SU-DHL-6 (cell line): ENCODE results near the gene ENDOV.

Experiments
- H2AFZ ChIP-seq: fragments of 200-600 bp; sonication (generic); 2 replicates; pipeline ENCODE4 v1.6.1; 2014; ENCODE audit warnings: low read depth, mild to moderate bottlenecking, moderate library complexity, mixed read lengths, antibody characterized with exemption, low read length; ENCODE audit not compliant: severe bottlenecking
- H3F3A ChIP-seq: fragments of 200-600 bp; shearing (Covaris generic); 2 replicates; pipeline ENCODE4 v1.6.0; 2016; ENCODE audit warnings: antibody characterized with exemption, mild to moderate bottlenecking; ENCODE audit not compliant: insufficient read depth
- H3K27ac ChIP-seq: fragments of 200-600 bp; sonication (generic); 2 replicates; pipeline ENCODE4 v1.5.1; 2016; ENCODE audit warnings: low read depth, mild to moderate bottlenecking, low read length, moderate library complexity, mixed read lengths
- H3K27me3 ChIP-seq: fragments of 200-600 bp; sonication (generic), shearing (Covaris generic); 2 replicates; pipeline ENCODE4 v1.6.0; 2014; ENCODE audit warnings: mild to moderate bottlenecking, low read length
- H3K36me3 ChIP-seq: fragments of 200-600 bp; sonication (generic); 2 replicates; pipeline ENCODE4 v1.6.1; 2014; ENCODE audit warnings: mild to moderate bottlenecking, low read length, mixed read lengths
- H3K4me2 ChIP-seq: fragments of 300-600, 200-600 bp; shearing (Covaris generic), sonication (generic); 2 replicates; pipeline ENCODE4 v1.6.0; 2014; ENCODE audit warnings: low read length, low read depth, mild to moderate bottlenecking; ENCODE audit not compliant: poor library complexity, severe bottlenecking
- H3K4me3 ChIP-seq: fragments of 200-600 bp; sonication (generic); 2 replicates; pipeline ENCODE4 v1.5.1; 2014; ENCODE audit warnings: antibody characterized with exemption, low read length, mild to moderate bottlenecking, mixed read lengths; ENCODE audit not compliant: insufficient read depth, poor library complexity, severe bottlenecking
- H3K79me2 ChIP-seq: fragments of 200-600 bp; sonication (generic); 2 replicates; pipeline ENCODE4 v1.6.1; 2014; ENCODE audit warnings: mild to moderate bottlenecking, low read length, moderate library complexity; ENCODE audit not compliant: insufficient read depth
- H3K9ac ChIP-seq: fragments of 200-600 bp; sonication (generic); 2 replicates; pipeline ENCODE4 v1.7.0; 2014; ENCODE audit warnings: mild to moderate bottlenecking, low read length
- H3K9me2 ChIP-seq: fragments of 200-600 bp; sonication (generic); replicated peaks from 2 replicates; pipeline ENCODE4 v1.6.1; 2014; ENCODE audit warnings: low read length; ENCODE audit not compliant: insufficient read depth
- H3K9me3 ChIP-seq: fragments of 200-600 bp; sonication (generic); 2 replicates; pipeline ENCODE4 v1.6.1; 2014; ENCODE audit warnings: low read length, mixed read lengths; ENCODE audit not compliant: insufficient read depth
- H4K20me1 ChIP-seq: fragments of 200-600 bp; sonication (generic); 2 replicates; pipeline ENCODE4 v1.6.1; 2014; ENCODE audit warnings: low read depth, mild to moderate bottlenecking, antibody characterized with exemption, low read length, moderate library complexity, mixed read lengths
- CTCF ChIP-seq: fragments of 200-600 bp; sonication (generic); IDR thresholded peaks from one replicate; pipeline ENCODE4 v1.5.1; 2017; ENCODE audit warnings: antibody characterized with exemption, mild to moderate bottlenecking, low read length, moderate library complexity; ENCODE audit not compliant: insufficient read depth, poor library complexity, severe bottlenecking
- EZH2phosphoT487 ChIP-seq: fragments of 200-600 bp; sonication (generic), shearing (Covaris generic); conservative IDR thresholded peaks from 2 replicates; pipeline ENCODE4 v1.6.1; 2018; ENCODE audit warnings: mild to moderate bottlenecking, antibody characterized with exemption, low read length, moderate library complexity, mixed read lengths

ENDOV gene

GRCh38 chr17:80476877-80477646, 62.1 kb downstream of the ENDOV start:
- no peak overlapping the region for H3K27ac ChIP-seq
- H3K4me3 ChIP-seq = no peak overlapping the region
- no peaks in the 10 kb centered on the region for H3K36me3 ChIP-seq
- no peak overlapping the region for H3K4me2 ChIP-seq
- no peaks in the 10 kb centered on the region for H3F3A ChIP-seq
- no peak for TF ChIP-seq EZH2phosphoT487
- TF ChIP-seq CTCF = no peak
- no peaks in the 10 kb centered on the region for H3K27me3 ChIP-seq
- H4K20me1 ChIP-seq = no peaks in the 10 kb centered on the region
- no peaks in the 10 kb centered on the region for H3K79me2 ChIP-seq
- H3K9me2 ChIP-seq = no peaks in the 10 kb centered on the region
- H2AFZ ChIP-seq = no peak overlapping the region
- H3K9ac ChIP-seq = no peak overlapping the region
- H3K9me3 ChIP-seq = no peaks in the 10 kb centered on the region

DNA sequence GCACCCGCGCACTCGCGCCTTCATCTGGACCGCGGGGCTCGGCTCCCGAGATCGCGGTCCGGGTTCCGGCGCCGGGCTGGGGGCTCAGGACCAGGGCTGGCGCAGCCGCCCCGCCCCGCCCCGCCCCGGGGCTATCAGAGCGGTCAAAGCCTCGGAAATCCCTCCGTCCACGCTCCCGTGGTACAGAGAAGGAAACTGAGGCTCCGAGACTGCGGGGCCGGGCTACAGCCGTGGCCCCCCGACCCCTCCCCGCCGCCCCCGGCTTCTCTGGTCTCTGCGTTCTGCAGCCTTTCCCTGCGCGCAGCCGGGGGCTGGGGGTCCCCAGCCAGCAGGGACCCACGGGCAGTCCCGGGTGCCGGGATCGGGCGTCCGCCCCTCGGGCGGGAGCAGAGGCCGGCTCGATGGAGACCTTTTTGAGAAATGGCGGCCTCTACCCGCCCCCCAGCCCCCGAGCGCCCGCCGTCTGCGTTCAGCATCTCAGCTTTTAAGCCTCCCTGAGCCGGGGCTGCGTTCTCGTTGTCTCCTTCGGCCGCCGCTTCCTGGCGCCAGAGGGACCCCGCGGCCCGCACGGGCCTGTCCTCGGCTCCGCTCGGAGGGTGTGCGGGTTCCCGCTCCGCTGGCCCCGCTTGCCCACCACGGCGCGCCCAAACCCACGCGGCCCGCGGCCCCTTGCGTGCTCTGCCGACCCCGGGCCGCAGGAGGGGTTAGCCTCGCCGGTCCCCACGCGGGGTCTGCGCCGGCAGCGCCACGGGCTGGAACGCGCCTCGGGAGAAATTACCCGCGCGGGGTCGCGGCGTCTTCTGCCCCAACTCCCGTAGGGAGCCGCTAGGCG, 62.9 kb downstream of the ENDOV start:
- Histone ChIP-seq H3F3A (no peaks in the 10 kb centered on the region), H3K36me3 (no peaks in the 10 kb centered on the region), H3K79me2 (no peaks in the 10 kb centered on the region), H3K27me3 (no peaks in the 10 kb centered on the region), H3K9ac (no peak overlapping the region), H3K9me2 (no peaks in the 10 kb centered on the region), H4K20me1 (no peaks in the 10 kb centered on the region), H2AFZ (no peak overlapping the region), H3K27ac (no peak overlapping the region), H3K4me2 (no peak overlapping the region), H3K4me3 (no peak overlapping the region), H3K9me3 (no peaks in the 10 kb centered on the region)
- TF ChIP-seq CTCF = no peak
- no peak for TF ChIP-seq EZH2phosphoT487

GRCh38 chr17:80478487-80479245, 63.7 kb downstream of the ENDOV start:
- H3F3A ChIP-seq = no peaks in the 10 kb centered on the region
- no peak overlapping the region for H3K27ac ChIP-seq
- H3K27me3 ChIP-seq = no peaks in the 10 kb centered on the region

More at GRCh38 chr17:80478487-80479245, 63.7 kb downstream of the ENDOV start:
- Histone ChIP-seq H3K36me3 (no peaks in the 10 kb centered on the region), H3K4me2 (no peak overlapping the region), H3K9ac (no peak overlapping the region), H3K4me3 (no peak overlapping the region), H3K9me2 (no peaks in the 10 kb centered on the region), H3K9me3 (no peaks in the 10 kb centered on the region), H3K79me2 (no peaks in the 10 kb centered on the region), H4K20me1 (no peaks in the 10 kb centered on the region), H2AFZ (no peak overlapping the region)
- TF ChIP-seq EZH2phosphoT487 (no peak), CTCF (no peak)
